A172 (cell line): ENCODE data around the gene GUCY1A2. TPM values are rescaled to one million over a fixed set of nuclear protein-coding genes. Genes with fewer than 3 reads are reported as not detected.

ENCODE experiments used
- DNase-seq: peaks from one replicate; pipeline ENCODE4 v3.0.0-alpha.2; 2015; ENCODE audit warnings: low spot score
- total RNA-seq: library from RNA; depleted of rRNA; stranded (reverse); fragments of >200 nt; shearing (Covaris generic); gene quantifications from 2 replicates; pipeline ENCODE4 v1.2.3, GENCODE V29; 2014

GUCY1A2 gene
- total RNA-seq, 1 experiment from 2014 or later: 0.02 TPM

- DNase-seq: no peak
Observed at GRCh38 chr11:106656646-106657045, 361.6 kb downstream of the GUCY1A2 start.

- peak; percentile 41 for DNase-seq
Observed at GRCh38 chr11:106644824-106645223, 373.5 kb downstream of the GUCY1A2 start.

- no peak for DNase-seq
Observed at GRCh38 chr11:106642331-106642730, 375.9 kb downstream of the GUCY1A2 start.

DNA sequence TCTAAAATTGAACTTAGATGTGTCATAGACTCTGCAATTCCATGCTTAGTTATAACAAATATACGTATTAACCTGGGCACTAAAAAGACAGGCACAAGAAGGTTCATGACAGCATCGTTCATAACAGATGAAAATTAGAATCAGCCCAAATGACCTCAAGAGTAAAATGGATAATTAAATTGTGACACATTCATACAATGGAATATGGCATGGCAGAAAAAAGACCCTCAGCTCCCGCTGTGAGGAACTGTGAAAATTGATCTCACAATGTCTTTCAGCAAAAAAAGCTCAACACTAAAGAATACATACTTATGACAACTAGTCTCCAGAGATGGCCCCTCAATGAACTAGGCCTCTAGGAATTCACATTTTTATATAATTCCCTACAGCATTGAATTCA lies 386.0 kb downstream of the GUCY1A2 start:
- no peak for DNase-seq

DNA sequence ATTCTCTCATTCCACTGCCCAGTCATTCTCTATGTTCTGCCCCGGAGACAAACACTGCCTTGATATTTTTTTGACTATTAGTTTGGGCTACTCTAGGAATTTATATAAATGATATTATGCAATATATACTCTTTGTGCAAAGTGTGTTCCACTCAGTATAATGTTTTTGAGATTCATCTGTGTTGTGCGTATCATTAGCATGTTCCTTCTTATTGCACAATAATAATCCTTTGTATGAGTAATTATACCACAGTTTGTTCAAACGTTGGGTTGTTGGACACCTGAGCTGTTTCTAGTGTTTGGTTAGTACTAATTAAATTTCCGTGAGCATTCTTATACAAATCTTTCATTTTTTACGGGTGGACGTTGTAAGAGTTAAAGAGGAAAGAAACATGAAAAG lies 390.6 kb downstream of the GUCY1A2 start:
- no peak for DNase-seq

DNA sequence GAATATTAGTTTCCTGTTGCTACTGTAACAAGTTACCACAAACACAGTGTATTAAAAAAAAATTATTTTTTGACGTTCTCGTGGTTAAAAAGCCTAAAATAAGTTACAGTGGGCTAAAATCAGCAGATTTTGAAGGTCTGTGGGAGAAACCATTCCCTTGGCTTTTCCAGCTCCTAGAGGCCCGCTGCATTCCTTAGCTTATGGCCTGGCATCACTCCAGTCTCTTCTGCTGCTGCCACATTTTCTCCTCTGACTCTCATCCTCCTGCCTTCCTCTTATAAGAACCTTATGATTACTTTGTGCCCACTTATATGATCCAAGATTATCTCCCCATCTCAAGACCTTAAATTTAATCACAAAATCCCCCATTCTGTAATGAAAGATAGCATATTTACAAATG lies 392.7 kb downstream of the GUCY1A2 start:
- DNase-seq: no peak

DNA sequence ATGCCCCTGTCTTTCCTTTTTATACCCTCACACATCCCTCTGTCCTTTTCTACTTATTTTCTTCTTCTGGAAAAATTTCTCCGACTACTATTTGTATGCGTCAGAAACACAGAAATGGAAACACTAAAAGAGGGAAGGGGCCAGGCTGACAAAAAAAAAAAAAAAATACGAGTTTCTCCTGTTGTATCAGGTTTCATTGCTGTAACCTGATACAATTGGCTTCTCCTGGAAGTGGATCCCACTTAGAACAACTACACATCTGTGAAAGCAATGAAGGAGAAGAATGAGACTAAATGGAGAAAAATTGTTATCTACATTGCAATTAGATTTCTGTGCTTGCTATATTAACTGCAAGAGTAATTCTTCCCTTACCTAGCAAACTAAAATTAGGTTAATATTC lies 393.9 kb downstream of the GUCY1A2 start:
- no peak for DNase-seq
